Esophagus muscularis mucosa (tissue), 4 donors: ENCODE measurements around the gene LIME1. TPM values are rescaled to one million over a fixed set of nuclear protein-coding genes. Genes with fewer than 3 reads are reported as not detected.

Experiments
- DNase-seq: peaks from one replicate; pipeline ENCODE4 v3.0.0-alpha.2; 2017; ENCODE audit errors: extremely low spot score
- H3K27ac ChIP-seq, 4 donors: fragments of 200-600 bp; sonication (generic); replicated peaks in 1 of 4; 1 replicate in 3 of 4; 2 replicates in 1 of 4; pipeline ENCODE4 v1.5.1; 2016 to 2019; ENCODE audit warnings: mild to moderate bottlenecking in 1 of 4
- H3K27me3 ChIP-seq, 4 donors: fragments of 200-600 bp; sonication (generic); one replicate each; pipeline versions ENCODE4 v1.5.1 to v1.6.0; 2016 to 2019
- H3K36me3 ChIP-seq, 4 donors: fragments of 200-600 bp; sonication (generic); one replicate each; pipeline ENCODE4 v1.5.1; 2016 to 2019
- H3K4me1 ChIP-seq, 4 donors: fragments of 200-600 bp; sonication (generic); one replicate each; pipeline ENCODE4 v1.5.1; 2016 to 2019
- H3K4me3 ChIP-seq, 4 donors: fragments of 200-600 bp; sonication (generic); 1 replicate in 2 of 4; 2 replicates in 2 of 4; pipeline ENCODE4 v1.5.1; 2016 to 2019; ENCODE audit warnings: mild to moderate bottlenecking in 4 of 4, moderate library complexity in 1 of 4
- H3K9me3 ChIP-seq, 4 donors: fragments of 200-600 bp; sonication (generic); 1 replicate in 3 of 4; 2 replicates in 1 of 4; pipeline ENCODE4 v1.5.1; 2016 to 2019
- CTCF ChIP-seq, 3 experiments: fragments of 200-600 bp in 2 of 3; fragments of 450-650 bp in 1 of 3; sonication (generic) in 2 of 3; IDR thresholded peaks; one replicate each; pipeline ENCODE4 v1.5.1; 2017 to 2019; ENCODE audit warnings: antibody characterized with exemption in 3 of 3, mild to moderate bottlenecking in 2 of 3, moderate library complexity in 1 of 3
- EP300 ChIP-seq: sonication (generic); formaldehyde crosslinking; IDR thresholded peaks from one replicate; pipeline ENCODE4 v1.6.1; 2017; ENCODE audit warnings: antibody characterized with exemption
- POLR2A ChIP-seq: fragments of 450-650 bp; IDR thresholded peaks from one replicate; pipeline ENCODE4 v1.6.1; 2017; ENCODE audit warnings: antibody characterized with exemption, moderate library complexity, mild to moderate bottlenecking, low read depth
- POLR2AphosphoS5 ChIP-seq, 2 donors: sonication (generic); formaldehyde crosslinking; IDR thresholded peaks; one replicate each; pipeline ENCODE4 v1.6.1; 2017; ENCODE audit warnings: antibody characterized with exemption in 2 of 2
- WGBS: methylation state at CpG from one replicate; pipeline ENCODE4 v1.1.5; 2018; 5-methylcytosine and 5-hydroxymethylcytosine counted together
- intact Hi-C: fragments of 100-400 bp; cut with DNase I; formaldehyde crosslinking; loops from one replicate; pipeline ENCODE4 v1.15.1; 2023
- total RNA-seq, 4 donors: library from RNA; depleted of rRNA; stranded (reverse); fragments of >200 nt; gene quantifications; one replicate each; pipeline versions ENCODE4 v1.1.0 to v1.2.1, GENCODE V29; 2016

LIME1 gene
- total RNA-seq, 4 donors from 2014 or later = 9.4 to 15.4 (median 10.9) TPM

GRCh38 chr20:63701051-63701328 is 35.5 kb upstream of the LIME1 start:
- TF ChIP-seq CTCF (IDR thresholded peaks at IDR 0.05) (no peak), POLR2AphosphoS5 (IDR thresholded peaks at IDR 0.05) (no peak), EP300 (no peak), POLR2A (no peak)
- DNase-seq = no peak
- Histone ChIP-seq H3K27me3 (no peaks in the 10 kb centered on the region), H3K36me3 (peaks cover 14 to 71% (median 52%) of the 10 kb centered on the region in 4 donors), H3K27ac (peak overlapping the region in 1 of 4 donors; percentile 72), H3K4me3 (no peak overlapping the region), H3K9me3 (no peaks in the 10 kb centered on the region), H3K4me1 (peaks cover 43 to 62% (median 45%) of the 10 kb centered on the region in 4 donors)
- intact Hi-C loops = no loop called here
- 80% methylated on average over 5 of the region's 5 CpGs for WGBS

GRCh38 chr20:63701329-63702035 is 35.0 kb upstream of the LIME1 start:
- H3K4me3 ChIP-seq = no peak overlapping the region
- intact Hi-C loops = no loop called here
- WGBS = 91% methylated on average over 4 of the region's 14 CpGs
- DNase-seq = no peak
- H3K27me3 ChIP-seq = no peaks in the 10 kb centered on the region
- peak overlapping the region in 2 of 4 donors; percentile 3 to 72 for H3K27ac ChIP-seq
- TF ChIP-seq CTCF (IDR thresholded peaks at IDR 0.05) (no peak), POLR2AphosphoS5 (IDR thresholded peaks at IDR 0.05) (peak in 1 of 2 donors; percentile 7)
- peaks cover 18 to 72% (median 56%) of the 10 kb centered on the region in 4 donors for H3K36me3 ChIP-seq
- no peaks in the 10 kb centered on the region for H3K9me3 ChIP-seq
- H3K4me1 ChIP-seq = peaks cover 43 to 62% (median 45%) of the 10 kb centered on the region in 4 donors

- intact Hi-C loops = no loop called here
- Histone ChIP-seq H3K27me3 (no peaks in the 10 kb centered on the region), H3K36me3 (peaks cover 19 to 68% (median 57%) of the 10 kb centered on the region in 4 donors), H3K4me3 (no peak overlapping the region), H3K27ac (peak overlapping the region in 1 of 4 donors; percentile 3), H3K4me1 (peaks cover 41 to 62% (median 45%) of the 10 kb centered on the region in 4 donors), H3K9me3 (no peaks in the 10 kb centered on the region)
- no peak for DNase-seq
- TF ChIP-seq POLR2AphosphoS5 (IDR thresholded peaks at IDR 0.05) (no peak), POLR2A (no peak), CTCF (IDR thresholded peaks at IDR 0.05) (no peak), EP300 (no peak)
- WGBS = 90% methylated on average over 3 of the region's 16 CpGs
Measured at GRCh38 chr20:63702036-63702665, 34.3 kb upstream of the LIME1 start.

- intact Hi-C loops = no loop called here
- no peak for DNase-seq
- peaks cover 33 to 57% (median 38%) of the 10 kb centered on the region in 4 donors for H3K4me1 ChIP-seq
- no peak for TF ChIP-seq POLR2AphosphoS5 (IDR thresholded peaks at IDR 0.05)
- TF ChIP-seq CTCF (IDR thresholded peaks at IDR 0.05) = no peak
- no peak for TF ChIP-seq POLR2A
- TF ChIP-seq EP300 = no peak
- no peaks in the 10 kb centered on the region for H3K27me3 ChIP-seq
- 78% methylated on average over 4 of the region's 13 CpGs for WGBS
- peaks cover 19 to 62% (median 57%) of the 10 kb centered on the region in 4 donors for H3K36me3 ChIP-seq
- H3K9me3 ChIP-seq = no peaks in the 10 kb centered on the region
- H3K27ac ChIP-seq = no peak overlapping the region
- H3K4me3 ChIP-seq = no peak overlapping the region
Measured at GRCh38 chr20:63702751-63703470, 33.6 kb upstream of the LIME1 start.
